Tibial artery (tissue), 4 donors: Measurements from ENCODE around the gene MRC2.

Experiments
- DNase-seq, 2 donors: peaks; one replicate each; pipeline ENCODE4 v3.0.0-alpha.2; 2019
- H3K27ac ChIP-seq, 2 donors: fragments of 200-600 bp; sonication (generic) in 1 of 2; 1 replicate in 1 of 2; 2 replicates in 1 of 2; pipeline ENCODE4 v1.5.1; 2018 to 2019; ENCODE audit warnings: mild to moderate bottlenecking in 1 of 2
- H3K27me3 ChIP-seq, 2 donors: fragments of 200-600 bp; sonication (generic) in 1 of 2; one replicate each; pipeline versions ENCODE4 v1.5.1 to v1.6.0; 2016 to 2019
- H3K36me3 ChIP-seq, 3 donors: fragments of 200-600 bp; sonication (generic) in 2 of 3; one replicate each; pipeline ENCODE4 v1.5.1; 2016 to 2019; ENCODE audit warnings: mild to moderate bottlenecking in 2 of 3
- H3K4me1 ChIP-seq, 4 donors: fragments of 200-600 bp; sonication (generic) in 2 of 4; 1 replicate in 3 of 4; 2 replicates in 1 of 4; pipeline ENCODE4 v1.5.1; 2016 to 2019
- H3K4me3 ChIP-seq, 2 donors: fragments of 200-600 bp; sonication (generic) in 1 of 2; 1 replicate in 1 of 2; 2 replicates in 1 of 2; pipeline ENCODE4 v1.5.1; 2018 to 2019; ENCODE audit warnings: mild to moderate bottlenecking in 2 of 2
- H3K9me3 ChIP-seq, 3 donors: fragments of 200-600 bp; sonication (generic) in 1 of 3; one replicate each; pipeline ENCODE4 v1.5.1; 2016 to 2019
- intact Hi-C: fragments of 100-400 bp; cut with DNase I; formaldehyde crosslinking; loops from one replicate; pipeline ENCODE4 v1.15.0; 2023; ENCODE audit warnings: low total_unique reads
- TF ChIP-seq, protein P1 (sequence below), 2 experiments: fragments of 200-600 bp in 1 of 2; fragments of 450-650 bp in 1 of 2; IDR thresholded peaks; one replicate each; pipeline ENCODE4 v1.5.1; 2017 to 2019; ENCODE audit warnings: antibody characterized with exemption in 2 of 2, mild to moderate bottlenecking in 1 of 2, moderate library complexity in 1 of 2

MRC2 gene

GRCh38 chr17:62675701-62676100, 48.2 kb downstream of the MRC2 start:
- no peak for DNase-seq
- no peak overlapping the region for H3K27ac ChIP-seq
- no peaks in the 10 kb centered on the region for H3K9me3 ChIP-seq
- peaks cover 0 to 44% (median 19%) of the 10 kb centered on the region in 3 donors for H3K36me3 ChIP-seq
- no peak overlapping the region for H3K4me3 ChIP-seq
- H3K4me1 ChIP-seq, result peaks cover 0 to 16% (median 0%) of the 10 kb centered on the region in 4 donors
- intact Hi-C loops, result no loop called here
- TF ChIP-seq, protein P1, sequence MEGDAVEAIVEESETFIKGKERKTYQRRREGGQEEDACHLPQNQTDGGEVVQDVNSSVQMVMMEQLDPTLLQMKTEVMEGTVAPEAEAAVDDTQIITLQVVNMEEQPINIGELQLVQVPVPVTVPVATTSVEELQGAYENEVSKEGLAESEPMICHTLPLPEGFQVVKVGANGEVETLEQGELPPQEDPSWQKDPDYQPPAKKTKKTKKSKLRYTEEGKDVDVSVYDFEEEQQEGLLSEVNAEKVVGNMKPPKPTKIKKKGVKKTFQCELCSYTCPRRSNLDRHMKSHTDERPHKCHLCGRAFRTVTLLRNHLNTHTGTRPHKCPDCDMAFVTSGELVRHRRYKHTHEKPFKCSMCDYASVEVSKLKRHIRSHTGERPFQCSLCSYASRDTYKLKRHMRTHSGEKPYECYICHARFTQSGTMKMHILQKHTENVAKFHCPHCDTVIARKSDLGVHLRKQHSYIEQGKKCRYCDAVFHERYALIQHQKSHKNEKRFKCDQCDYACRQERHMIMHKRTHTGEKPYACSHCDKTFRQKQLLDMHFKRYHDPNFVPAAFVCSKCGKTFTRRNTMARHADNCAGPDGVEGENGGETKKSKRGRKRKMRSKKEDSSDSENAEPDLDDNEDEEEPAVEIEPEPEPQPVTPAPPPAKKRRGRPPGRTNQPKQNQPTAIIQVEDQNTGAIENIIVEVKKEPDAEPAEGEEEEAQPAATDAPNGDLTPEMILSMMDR (IDR thresholded peaks at IDR 0.05), result no peak
- no peaks in the 10 kb centered on the region for H3K27me3 ChIP-seq

- Histone ChIP-seq H3K4me3 (no peak overlapping the region), H3K9me3 (no peaks in the 10 kb centered on the region), H3K36me3 (peaks cover 0 to 48% (median 19%) of the 10 kb centered on the region in 3 donors), H3K27ac (no peak overlapping the region), H3K4me1 (peaks cover 0 to 19% (median 0%) of the 10 kb centered on the region in 4 donors), H3K27me3 (no peaks in the 10 kb centered on the region)
- DNase-seq, result no peak
- intact Hi-C loops, result no loop called here
- TF ChIP-seq, protein P1 (IDR thresholded peaks at IDR 0.05), result no peak
Observed at GRCh38 chr17:62676231-62676943, 48.9 kb downstream of the MRC2 start.

DNA sequence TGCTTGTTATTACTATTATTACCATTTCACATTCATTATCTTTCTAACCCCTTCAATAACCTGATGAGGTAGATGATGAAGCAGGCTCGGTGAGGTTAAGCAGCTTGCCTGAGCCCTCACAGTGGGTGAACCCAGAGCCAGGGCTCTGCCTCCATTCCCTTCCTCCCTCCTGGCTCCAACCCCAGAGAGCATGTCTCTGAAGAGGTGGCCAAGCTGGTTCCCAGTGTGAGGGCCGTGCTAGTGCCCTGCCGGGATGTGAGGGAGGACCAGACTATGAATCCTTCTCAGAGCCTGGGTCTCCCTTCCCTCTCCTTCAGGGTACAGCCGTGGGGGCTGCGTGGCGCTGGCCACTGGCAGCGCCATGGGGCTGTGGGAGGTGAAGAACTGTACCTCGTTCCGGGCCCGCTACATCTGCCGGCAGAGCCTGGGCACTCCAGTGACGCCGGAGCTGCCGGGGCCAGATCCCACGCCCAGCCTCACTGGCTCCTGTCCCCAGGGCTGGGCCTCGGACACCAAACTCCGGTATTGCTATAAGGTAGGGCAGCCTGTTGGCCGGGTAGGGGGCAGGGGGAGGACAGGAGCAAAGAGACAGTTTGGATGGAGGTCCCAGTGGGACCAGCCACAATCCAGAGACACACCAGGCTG, 49.6 kb downstream of the MRC2 start:
- TF ChIP-seq, protein P1 (IDR thresholded peaks at IDR 0.05), result no peak
- intact Hi-C loops, result no loop called here
- peaks cover 0 to 55% (median 19%) of the 10 kb centered on the region in 3 donors for H3K36me3 ChIP-seq

DNA sequence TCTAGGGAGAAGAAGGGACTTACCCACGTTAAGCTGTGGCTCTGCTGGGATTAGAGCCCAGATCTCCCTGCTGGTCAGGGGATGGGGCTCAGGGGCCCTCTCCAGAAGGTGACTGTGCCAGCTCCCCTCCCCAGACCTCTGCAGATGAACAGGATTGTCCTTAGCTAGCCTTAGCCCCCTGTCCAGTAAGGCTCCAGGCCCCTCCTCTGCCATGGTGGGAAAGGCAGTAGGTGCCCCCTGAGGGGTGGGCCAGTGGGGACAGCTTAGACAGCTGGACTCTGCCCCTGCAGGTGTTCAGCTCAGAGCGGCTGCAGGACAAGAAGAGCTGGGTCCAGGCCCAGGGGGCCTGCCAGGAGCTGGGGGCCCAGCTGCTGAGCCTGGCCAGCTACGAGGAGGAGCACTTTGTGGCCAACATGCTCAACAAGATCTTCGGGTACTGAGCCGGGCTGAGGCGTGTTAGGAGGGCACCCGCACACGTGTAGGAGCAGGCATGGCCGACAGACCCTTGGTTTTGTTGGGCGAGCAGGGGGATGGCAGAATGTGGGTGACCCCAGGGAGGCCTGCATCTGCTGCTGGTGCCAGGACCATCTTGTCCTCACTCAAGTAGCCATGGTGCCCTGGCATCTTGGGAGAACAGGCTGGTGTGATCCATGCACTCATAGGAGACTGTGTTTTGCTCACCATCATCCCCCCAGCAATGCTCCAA, 50.9 kb downstream of the MRC2 start:
- Histone ChIP-seq H3K36me3 (peaks cover 0 to 61% (median 19%) of the 10 kb centered on the region in 3 donors), H3K9me3 (no peaks in the 10 kb centered on the region), H3K4me3 (no peak overlapping the region), H3K27me3 (no peaks in the 10 kb centered on the region), H3K27ac (no peak overlapping the region), H3K4me1 (peaks cover 0 to 15% (median 0%) of the 10 kb centered on the region in 4 donors)
- TF ChIP-seq, protein P1 (IDR thresholded peaks at IDR 0.05), result no peak
- intact Hi-C loops, result no loop called here
- no peak for DNase-seq

More for the DNA sequence above, 49.6 kb downstream of the MRC2 start:
- Histone ChIP-seq H3K27ac (no peak overlapping the region), H3K4me1 (peaks cover 0 to 15% (median 0%) of the 10 kb centered on the region in 4 donors), H3K9me3 (no peaks in the 10 kb centered on the region), H3K27me3 (no peaks in the 10 kb centered on the region), H3K4me3 (no peak overlapping the region)
- DNase-seq, result no peak

GRCh38 chr17:62679866-62680377, 52.5 kb downstream of the MRC2 start:
- Histone ChIP-seq H3K27me3 (no peaks in the 10 kb centered on the region), H3K4me1 (peaks cover 0 to 9% (median 0%) of the 10 kb centered on the region in 4 donors), H3K4me3 (no peak overlapping the region), H3K27ac (no peak overlapping the region), H3K9me3 (no peaks in the 10 kb centered on the region), H3K36me3 (peaks cover 0 to 56% (median 19%) of the 10 kb centered on the region in 3 donors)
- intact Hi-C loops, result no loop called here
- no peak for DNase-seq
- TF ChIP-seq, protein P1 (IDR thresholded peaks at IDR 0.05), result no peak
